Mucosa of stomach (tissue), 1 donor: ENCODE results near the gene FLYWCH1.
"Not testable (repeated sequence)": the region's sequence is repeated elsewhere in the genome, so short reads cannot be mapped to it uniquely, and the experiment has no call there.

Experiments
- H3K27me3 ChIP-seq: one replicate; pipeline ENCODE4 v1.7.0; 2013; ENCODE audit warnings: mild to moderate bottlenecking, low read length; ENCODE audit not compliant: control insufficient read depth, insufficient read depth
- H3K36me3 ChIP-seq: one replicate; pipeline ENCODE4 v1.7.0; 2013; ENCODE audit warnings: low read length; ENCODE audit not compliant: control insufficient read depth, insufficient read depth
- H3K4me1 ChIP-seq: one replicate; pipeline ENCODE4 v1.7.0; 2013; ENCODE audit warnings: mild to moderate bottlenecking, low read length; ENCODE audit not compliant: control insufficient read depth, insufficient read depth
- H3K4me3 ChIP-seq: one replicate; pipeline ENCODE4 v1.7.0; 2013; ENCODE audit warnings: low read length
- H3K9ac ChIP-seq: one replicate; pipeline ENCODE4 v1.7.0; 2013; ENCODE audit warnings: mild to moderate bottlenecking, low read length, moderate library complexity
- H3K9me3 ChIP-seq: one replicate; pipeline ENCODE4 v1.7.0; 2013; ENCODE audit warnings: mild to moderate bottlenecking, low read length, moderate library complexity; ENCODE audit not compliant: control insufficient read depth
- donor health status: Pancreatic carcinoma.

Gene FLYWCH1

GRCh38 chr16:2904100-2904921 is 7.4 kb upstream of the FLYWCH1 start:
- Histone ChIP-seq H3K27me3 (no peaks in the 10 kb centered on the region), H3K36me3 (no peaks in the 10 kb centered on the region), H3K4me1 (peaks cover 13% of the 10 kb centered on the region), H3K4me3 (peak overlapping the region; percentile 80), H3K9ac (peak overlapping the region; percentile 96), H3K9me3 (no peaks in the 10 kb centered on the region)

GRCh38 chr16:2904922-2905240 is 6.8 kb upstream of the FLYWCH1 start:
- Histone ChIP-seq H3K9ac (peak overlapping the region; percentile 96), H3K9me3 (no peaks in the 10 kb centered on the region), H3K36me3 (no peaks in the 10 kb centered on the region), H3K27me3 (no peaks in the 10 kb centered on the region), H3K4me1 (peaks cover 13% of the 10 kb centered on the region), H3K4me3 (peak overlapping the region; percentile 80)

DNA sequence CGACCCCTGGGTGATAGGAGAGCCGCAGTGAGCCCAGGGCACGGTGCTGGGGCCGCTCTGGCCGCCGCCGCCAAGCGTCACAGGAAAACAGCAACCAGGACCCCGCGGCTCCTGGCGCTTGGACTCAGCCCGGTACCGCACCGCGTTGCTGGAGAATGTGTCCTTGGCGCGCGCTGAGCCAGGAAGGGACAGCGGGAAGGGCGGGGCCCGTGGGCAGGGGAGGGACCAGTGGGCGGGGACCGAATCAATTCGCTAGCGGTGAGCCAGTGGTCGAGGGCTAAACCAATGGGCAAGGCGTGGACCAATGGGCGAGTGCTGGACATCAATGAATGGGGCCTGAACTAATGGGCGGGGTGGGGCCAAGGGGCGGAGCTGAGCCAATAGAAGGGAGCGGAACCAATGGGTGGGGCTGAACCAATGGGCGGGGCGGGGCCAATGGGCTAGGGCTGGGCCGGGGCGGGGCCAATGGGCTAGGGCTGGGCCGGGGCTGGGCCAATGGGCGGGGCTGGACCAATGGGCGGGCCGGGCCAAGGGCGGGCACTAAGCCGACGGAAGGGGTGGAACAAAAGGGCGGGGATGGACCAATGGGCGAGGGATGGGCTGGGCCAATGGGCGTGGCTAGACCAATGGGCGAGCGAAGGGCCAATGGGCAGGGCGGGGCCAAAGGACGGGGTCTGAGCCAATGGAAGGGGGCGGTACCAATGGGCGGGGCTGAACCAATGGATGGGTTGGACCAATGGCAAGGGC is 6.3 kb upstream of the FLYWCH1 start:
- Histone ChIP-seq H3K4me1 (peaks cover 13% of the 10 kb centered on the region), H3K27me3 (no peaks in the 10 kb centered on the region), H3K4me3 (peak overlapping the region; percentile 80), H3K36me3 (no peaks in the 10 kb centered on the region), H3K9me3 (no peaks in the 10 kb centered on the region), H3K9ac (peak overlapping the region; percentile 96)

DNA sequence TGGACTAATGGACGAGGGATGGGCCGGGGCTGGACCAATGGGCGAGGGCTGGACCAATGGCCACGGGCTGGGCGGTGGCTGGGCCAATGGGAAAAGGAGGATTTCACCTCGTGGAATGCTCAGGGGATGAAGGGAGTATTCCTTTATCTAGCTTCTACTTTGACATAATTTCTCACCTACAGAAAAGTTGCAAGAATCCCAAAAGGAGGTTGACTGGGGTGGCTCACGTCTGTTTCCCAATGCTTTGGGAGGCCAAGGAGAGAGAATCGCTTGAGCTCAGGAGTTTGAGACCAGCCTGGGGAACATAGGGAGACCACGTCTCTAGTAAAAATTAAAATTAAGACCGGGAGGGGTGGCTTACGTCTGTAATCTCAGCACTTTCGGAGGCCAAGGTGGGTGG is 5.7 kb upstream of the FLYWCH1 start:
- Histone ChIP-seq H3K9ac (no peak overlapping the region), H3K4me3 (no peak overlapping the region), H3K9me3 (no peaks in the 10 kb centered on the region), H3K27me3 (no peaks in the 10 kb centered on the region), H3K36me3 (no peaks in the 10 kb centered on the region), H3K4me1 (peaks cover 13% of the 10 kb centered on the region)

GRCh38 chr16:2907084-2907753 is 4.5 kb upstream of the FLYWCH1 start:
- H3K27me3 ChIP-seq, H3K9ac ChIP-seq, H3K36me3 ChIP-seq, H3K9me3 ChIP-seq, H3K4me3 ChIP-seq: not testable (repeated sequence)
- peaks cover 18% of the 10 kb centered on the region for H3K4me1 ChIP-seq

- H3K27me3 ChIP-seq = no peaks in the 10 kb centered on the region
- H3K9ac ChIP-seq = no peak overlapping the region
- H3K9me3 ChIP-seq = no peaks in the 10 kb centered on the region
- peaks cover 22% of the 10 kb centered on the region for H3K4me1 ChIP-seq
- H3K4me3 ChIP-seq = no peak overlapping the region
- H3K36me3 ChIP-seq = no peaks in the 10 kb centered on the region
Measured at GRCh38 chr16:2910441-2910969, 1.2 kb upstream of the FLYWCH1 start.

DNA sequence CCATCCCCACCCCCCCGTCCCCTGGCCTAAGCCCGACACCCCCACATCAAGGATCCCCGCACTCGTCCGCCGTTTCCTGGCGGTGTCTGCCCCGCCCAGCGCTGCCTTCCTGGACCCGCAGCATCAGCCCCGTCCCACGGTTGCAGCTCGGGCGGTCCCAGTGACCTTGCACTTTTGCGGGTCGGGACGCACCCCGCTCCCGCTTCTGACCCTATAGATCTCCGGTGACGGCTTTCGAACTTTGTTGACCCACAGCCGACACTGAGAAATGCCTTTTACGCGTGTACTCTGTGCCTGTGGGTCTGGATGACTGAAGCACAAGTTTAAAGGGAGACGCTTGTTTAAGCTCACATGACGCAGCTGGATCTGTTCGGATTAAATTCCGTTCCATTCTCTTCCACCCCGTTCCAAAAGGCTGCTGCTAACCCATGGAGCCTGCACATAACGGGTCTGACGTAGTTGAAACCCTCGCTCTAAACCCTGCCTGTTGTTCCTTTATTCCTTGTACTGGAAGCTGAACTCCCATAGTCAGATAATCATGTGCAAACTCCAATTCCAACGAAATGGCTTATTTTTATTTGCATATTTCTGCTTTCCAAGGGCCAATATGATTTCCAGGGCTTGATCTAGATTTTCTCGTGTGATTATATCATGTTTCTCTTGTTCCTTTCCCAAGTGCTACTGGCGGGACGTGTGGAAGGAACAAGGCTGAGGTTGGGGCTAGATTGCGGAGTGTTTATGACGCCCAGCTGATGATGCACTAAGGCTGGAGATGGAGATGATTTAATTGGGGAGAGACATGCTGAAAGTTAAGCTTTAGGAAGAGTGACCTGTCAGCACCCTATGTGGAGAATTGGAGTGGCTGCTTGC is 834 bp downstream of the FLYWCH1 start:
- H3K27me3 ChIP-seq = no peaks in the 10 kb centered on the region
- peak overlapping the region; percentile 55 for H3K9ac ChIP-seq
- H3K36me3 ChIP-seq = no peaks in the 10 kb centered on the region
- H3K4me3 ChIP-seq = no peak overlapping the region
- H3K4me1 ChIP-seq = peaks cover 15% of the 10 kb centered on the region
- no peaks in the 10 kb centered on the region for H3K9me3 ChIP-seq

GRCh38 chr16:2913603-2914002 is 1.9 kb downstream of the FLYWCH1 start:
- Histone ChIP-seq H3K4me1 (peaks cover 15% of the 10 kb centered on the region), H3K4me3 (no peak overlapping the region), H3K9ac (no peak overlapping the region), H3K9me3 (no peaks in the 10 kb centered on the region), H3K36me3 (no peaks in the 10 kb centered on the region), H3K27me3 (no peaks in the 10 kb centered on the region)

GRCh38 chr16:2914233-2914632 is 2.5 kb downstream of the FLYWCH1 start:
- H3K27me3 ChIP-seq = no peaks in the 10 kb centered on the region
- no peaks in the 10 kb centered on the region for H3K36me3 ChIP-seq

GRCh38 chr16:2915196-2915929 is 3.6 kb downstream of the FLYWCH1 start:
- H3K4me3 ChIP-seq = no peak overlapping the region
- no peaks in the 10 kb centered on the region for H3K27me3 ChIP-seq
- H3K9ac ChIP-seq = no peak overlapping the region
- no peaks in the 10 kb centered on the region for H3K36me3 ChIP-seq
- H3K4me1 ChIP-seq = peaks cover 15% of the 10 kb centered on the region
- H3K9me3 ChIP-seq = no peaks in the 10 kb centered on the region

More at GRCh38 chr16:2914233-2914632, 2.5 kb downstream of the FLYWCH1 start:
- Histone ChIP-seq H3K4me1 (peaks cover 15% of the 10 kb centered on the region), H3K9ac (no peak overlapping the region), H3K4me3 (no peak overlapping the region), H3K9me3 (no peaks in the 10 kb centered on the region)
